HCEC 1CT (cell line): ENCODE data around the gene LIN28A.
"Not testable (repeated sequence)": the region's sequence is repeated elsewhere in the genome, so short reads cannot be mapped to it uniquely, and the experiment has no call there.

Source experiments
- DNase-seq: peaks from one replicate; pipeline ENCODE4 v3.0.0-alpha.2; 2017

The LIN28A gene

GRCh38 chr1:26410706-26411623, at the start of gene LIN28A:
LIN28A (plus strand) TSS chr1:26410817; CDS start chr1:26410892, 75 bp downstream.
- DNase-seq = no peak

GRCh38 chr1:26361605-26362122, 49.0 kb upstream of the LIN28A start:
- DNase-seq = no peak

- DNase-seq = no peak
Measured at GRCh38 chr1:26362331-26362730, 48.3 kb upstream of the LIN28A start.

GRCh38 chr1:26363549-26364448, 46.8 kb upstream of the LIN28A start:
- DNase-seq = peak; percentile 52

GRCh38 chr1:26364956-26365355, 45.7 kb upstream of the LIN28A start:
- DNase-seq = no peak

GRCh38 chr1:26367441-26367840, 43.2 kb upstream of the LIN28A start:
- DNase-seq = no peak

GRCh38 chr1:26368006-26368405, 42.6 kb upstream of the LIN28A start:
- DNase-seq = no peak

GRCh38 chr1:26368486-26368885, 42.1 kb upstream of the LIN28A start:
- DNase-seq = no peak

- no peak for DNase-seq
Measured at GRCh38 chr1:26370591-26371382, 39.8 kb upstream of the LIN28A start.

- DNase-seq = no peak
Measured at GRCh38 chr1:26372039-26372438, 38.6 kb upstream of the LIN28A start.

GRCh38 chr1:26372611-26373010, 38.0 kb upstream of the LIN28A start, which contains the start of gene ZNF683:
ZNF683 (minus strand) TSS chr1:26372750; CDS start chr1:26368571, 4,179 bp downstream.
- DNase-seq = not testable (repeated sequence)

GRCh38 chr1:26373281-26373680, 37.3 kb upstream of the LIN28A start:
- no peak for DNase-seq

GRCh38 chr1:26373789-26374188, 36.8 kb upstream of the LIN28A start:
- DNase-seq = no peak

- not testable (repeated sequence) for DNase-seq
Measured at GRCh38 chr1:26374361-26374760, 36.3 kb upstream of the LIN28A start.

GRCh38 chr1:26375081-26375480, 35.5 kb upstream of the LIN28A start:
- no peak for DNase-seq

GRCh38 chr1:26376050-26376449, 34.6 kb upstream of the LIN28A start:
- no peak for DNase-seq

- peak; percentile 94 for DNase-seq
Measured at GRCh38 chr1:26378088-26378878, 32.3 kb upstream of the LIN28A start.

- no peak for DNase-seq
Measured at GRCh38 chr1:26378879-26379251, 31.8 kb upstream of the LIN28A start.

GRCh38 chr1:26384076-26384475, 26.5 kb upstream of the LIN28A start:
- DNase-seq = no peak

- DNase-seq = not testable (repeated sequence)
Measured at GRCh38 chr1:26385063-26385462, 25.6 kb upstream of the LIN28A start.

- DNase-seq = peak; percentile 70
Measured at GRCh38 chr1:26387447-26387846, 23.2 kb upstream of the LIN28A start.
